Heart left ventricle (tissue), 16 donors: ENCODE data around the gene FYB2. TPM values are rescaled to one million over a fixed set of nuclear protein-coding genes. Genes with fewer than 3 reads are reported as not detected.
A peak's percentile ranks its signal among the peaks of the same experiment; 100 is the strongest.

Experiments used
- ATAC-seq, 4 donors: fragments of 200-7000 bp; cut with Tn5 transposase; one replicate each; pipeline ENCODE4 v1.9.1; 2020 to 2022; ENCODE audit warnings: moderate library complexity in 4 of 4, mild to moderate bottlenecking in 3 of 4, moderate number of reproducible peaks in 1 of 4
- DNase-seq, 5 donors: peaks; one replicate each; pipeline ENCODE4 v3.0.0-alpha.2; 2020
- H3K27ac ChIP-seq, 12 donors: fragments of 200-600 bp; sonication (generic) in 4 of 12; one replicate each; pipeline versions ENCODE4 v1.5.0 to v1.8.0; 2016 to 2022; ENCODE audit warnings: mild to moderate bottlenecking in 2 of 12
- H3K27me3 ChIP-seq, 9 donors: fragments of 200-600 bp; sonication (generic) in 2 of 9; one replicate each; pipeline versions ENCODE4 v1.5.1 to v1.8.0; 2016 to 2022; ENCODE audit warnings: mild to moderate bottlenecking in 3 of 9
- H3K36me3 ChIP-seq, 9 donors: fragments of 200-600 bp; sonication (generic) in 2 of 9; one replicate each; pipeline versions ENCODE4 v1.5.0 to v1.8.0; 2018 to 2022; ENCODE audit warnings: mild to moderate bottlenecking in 2 of 9
- H3K4me1 ChIP-seq, 12 donors: fragments of 200-600 bp; sonication (generic) in 4 of 12; one replicate each; pipeline versions ENCODE4 v1.5.0 to v1.8.0; 2016 to 2022; ENCODE audit warnings: mild to moderate bottlenecking in 3 of 12
- H3K4me3 ChIP-seq, 12 donors: fragments of 200-600 bp; sonication (generic) in 4 of 12; one replicate each; pipeline versions ENCODE4 v1.5.0 to v1.8.0; 2017 to 2022; ENCODE audit warnings: mild to moderate bottlenecking in 9 of 12, moderate library complexity in 4 of 12
- H3K9me3 ChIP-seq, 12 donors: fragments of 200-600 bp; sonication (generic) in 4 of 12; one replicate each; pipeline versions ENCODE4 v1.5.0 to v1.8.0; 2016 to 2022; ENCODE audit warnings: mild to moderate bottlenecking in 1 of 12
- CTCF ChIP-seq, 12 donors: fragments of 200-600 bp; sonication (generic) in 4 of 12; IDR thresholded peaks; one replicate each; pipeline versions ENCODE4 v1.5.0 to v1.8.0; 2018 to 2022; ENCODE audit warnings: antibody characterized with exemption in 12 of 12, mild to moderate bottlenecking in 5 of 12
- POLR2A ChIP-seq, 2 donors: fragments of 450-650 bp; IDR thresholded peaks; one replicate each; pipeline ENCODE4 v1.6.1; 2017; ENCODE audit warnings: antibody characterized with exemption in 2 of 2, mild to moderate bottlenecking in 2 of 2, moderate library complexity in 2 of 2
- WGBS, 4 donors: extraction: QIAGEN DNeasy Blood & Tissue Kit in 2 of 4; methylation state at CpG; one replicate each; pipeline versions ENCODE4 v1.1.5 to v1.1.7; 2013 to 2018; 5-methylcytosine and 5-hydroxymethylcytosine counted together
- intact Hi-C, 10 donors: fragments of 100-400 bp; cut with DNase I; formaldehyde crosslinking; loops; one replicate each; pipeline versions ENCODE4 v1.11.1 to v1.14.2; 2022
- polyA plus RNA-seq, 2 donors: library from polyadenylated mRNA; stranded (reverse); fragments of 200-250 nt; gene quantifications; one replicate each; pipeline ENCODE4 v1.2.3, GENCODE V29; 2013
- total RNA-seq, 9 donors: library from RNA; depleted of rRNA in 2 of 9; stranded (reverse); fragments of >200 nt in 2 of 9; fragmentation: NEBNext Ultra II Directional in 3 of 9; extraction: Animal tissue kit (Norgen Biotek cat#: 25700) in 3 of 9; gene quantifications; one replicate each; pipeline versions ENCODE4 v1.1.0 to v1.2.4, GENCODE V29; 2016 to 2023
- donor health status: ischemic (EF 13 %, LVEDD 7.1; RV severe dilation, severe dysfunction).
- donor health status: healthy with polysubstance abuse.
- donor health status: DM: no; HTN: yes; CAD: no.
- donor health status: DM: no; HTN: no; CAD: no.
- donor health status: ischemic (EF 25% LVEDD 6.9; RV normal size, moderate dysfunction).
- donor health status: ischemic (EF 25% LVEDD 5.7; RV mildly dilated, moderate dysfunction).
- donor health status: healthy.
- donor health status: DM: yes; HTN: yes; CAD: no.
- donor health status: ischemic (EF 35%, LVEDD 5.7; RV mildly dilated, moderate dysfunction).
- donor health status: nonischemic (EF 11% LVEDD 7.7; RV severe dilation, severe dysfunction).
- donor health status: DM: yes; HTN: yes; CAD: no.
- donor health status: PGD.
- donor health status: ischemic (EF 29% LVEDD 5.4; RV normal size, mild dysfunction).
- donor health status: nonischemic (EF 23%, LVEDD 6.1; RV moderate dilation, normal function).

Gene FYB2
- total and polyA plus RNA-seq, 11 donors: 0.15 to 46.3 (median 9.1) TPM

- Histone ChIP-seq H3K4me1 (peaks cover 0 to 13% (median 7%) of the 10 kb centered on the region in 12 donors), H3K27ac (no peak overlapping the region), H3K4me3 (no peak overlapping the region), H3K9me3 (no peaks in the 10 kb centered on the region), H3K27me3 (peaks cover 0 to 5% (median 0%) of the 10 kb centered on the region in 9 donors), H3K36me3 (no peaks in the 10 kb centered on the region)
- TF ChIP-seq CTCF (IDR thresholded peaks at IDR 0.05) (no peak), POLR2A (IDR thresholded peaks at IDR 0.05) (no peak)
- ATAC-seq: no peak
- 91 to 95% (median 94%) methylated on average over 1 of the region's 1 CpG for WGBS, 4 donors
- DNase-seq: no peak
- intact Hi-C loops: loop anchor here in 6 of 10 donors (5.0 to 10.0 kb wide), 5 partner anchors 238 to 1540 kb away; no protein-coding TSS in a partner anchor
Measured at GRCh38 chr1:56824938-56825337, 5.7 kb upstream of the FYB2 start.

GRCh38 chr1:56824271-56824670, 5.1 kb upstream of the FYB2 start:
- peaks cover 0 to 19% (median 8%) of the 10 kb centered on the region in 12 donors for H3K4me1 ChIP-seq
- no peak for DNase-seq
- TF ChIP-seq POLR2A (IDR thresholded peaks at IDR 0.05) (no peak), CTCF (IDR thresholded peaks at IDR 0.05) (no peak)
- H3K36me3 ChIP-seq: no peaks in the 10 kb centered on the region
- no peak for ATAC-seq
- H3K27ac ChIP-seq: no peak overlapping the region
- peaks cover 0 to 5% (median 0%) of the 10 kb centered on the region in 9 donors for H3K27me3 ChIP-seq
- no peaks in the 10 kb centered on the region for H3K9me3 ChIP-seq
- intact Hi-C loops: loop anchor here in 5 of 10 donors (5.0 to 10.0 kb wide), 4 partner anchors 237 to 1539 kb away; no protein-coding TSS in a partner anchor
- WGBS, 4 donors: 70 to 100% (median 85%) methylated on average over 2 of the region's 2 CpGs
- no peak overlapping the region for H3K4me3 ChIP-seq

GRCh38 chr1:56821462-56821797, 2.2 kb upstream of the FYB2 start:
- Histone ChIP-seq H3K36me3 (no peaks in the 10 kb centered on the region), H3K27ac (no peak overlapping the region), H3K4me3 (no peak overlapping the region), H3K27me3 (peaks cover 0 to 5% (median 0%) of the 10 kb centered on the region in 9 donors), H3K9me3 (no peaks in the 10 kb centered on the region), H3K4me1 (peaks cover 0 to 32% (median 8%) of the 10 kb centered on the region in 12 donors)
- no peak for DNase-seq
- WGBS, 4 donors: 0% methylated on average over 1 of the region's 1 CpG
- intact Hi-C loops: loop anchor here in 7 of 10 donors (2.0 to 10.0 kb wide), 5 partner anchors 63 to 1537 kb away; no protein-coding TSS in a partner anchor
- no peak for TF ChIP-seq CTCF (IDR thresholded peaks at IDR 0.05)
- TF ChIP-seq POLR2A (IDR thresholded peaks at IDR 0.05): no peak
- ATAC-seq: no peak

- peak; percentile 38 to 78 (median 67) for ATAC-seq
- H3K4me1 ChIP-seq: peaks cover 0 to 32% (median 8%) of the 10 kb centered on the region in 12 donors
- peak; percentile 73 to 86 (median 76) for DNase-seq
- TF ChIP-seq POLR2A (IDR thresholded peaks at IDR 0.05) (no peak), CTCF (IDR thresholded peaks at IDR 0.05) (peak; percentile 86 to 97 (median 92))
- peaks cover 0 to 3% (median 0%) of the 10 kb centered on the region in 9 donors for H3K27me3 ChIP-seq
- no peak overlapping the region for H3K4me3 ChIP-seq
- no peaks in the 10 kb centered on the region for H3K36me3 ChIP-seq
- WGBS, 4 donors: 19 to 22% (median 20%) methylated on average over 6 to 7 of the region's 7 CpGs
- H3K27ac ChIP-seq: no peak overlapping the region
- no peaks in the 10 kb centered on the region for H3K9me3 ChIP-seq
- intact Hi-C loops: loop anchor here in 7 of 10 donors (2.0 to 10.0 kb wide), 5 partner anchors 62 to 1536 kb away; no protein-coding TSS in a partner anchor
Measured at GRCh38 chr1:56820755-56821461, 1.7 kb upstream of the FYB2 start.
